OCI-LY3 (cell line): Measurements from ENCODE around the gene FAM222B.

Experiments used
- EZH2phosphoT487 ChIP-seq: fragments of 200-600 bp; shearing (Covaris generic); IDR thresholded peaks from 2 replicates; pipeline ENCODE4 v1.6.1; 2018; ENCODE audit warnings: antibody characterized with exemption, mixed run types, low read depth
- TF ChIP-seq, protein P1 (sequence below): fragments of 200-600, 300-600 bp; sonication (generic); IDR thresholded peaks from 2 replicates; pipeline ENCODE4 v1.5.1; 2014; ENCODE audit warnings: antibody characterized with exemption, low read length, low read depth

DNA sequence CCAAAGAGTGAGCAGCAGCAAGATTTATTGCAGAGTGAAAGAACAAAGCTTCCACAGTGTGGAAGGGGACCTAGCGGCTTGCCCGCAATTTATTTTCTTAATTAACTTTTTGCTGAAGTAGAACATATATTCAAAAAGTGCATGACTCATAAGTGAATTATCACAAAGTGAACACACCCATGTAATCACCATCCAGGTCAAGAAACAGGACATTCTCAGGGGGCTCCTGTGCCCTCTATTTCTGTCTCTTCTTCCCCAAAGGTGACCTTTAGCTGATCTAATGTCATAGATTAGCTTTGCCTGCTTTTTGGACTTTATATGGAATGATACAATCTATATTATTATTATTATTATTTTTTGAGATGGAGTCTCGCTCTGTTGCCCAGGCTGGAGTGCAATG is 32.2 kb upstream of the FAM222B start:
- TF ChIP-seq, protein P1, sequence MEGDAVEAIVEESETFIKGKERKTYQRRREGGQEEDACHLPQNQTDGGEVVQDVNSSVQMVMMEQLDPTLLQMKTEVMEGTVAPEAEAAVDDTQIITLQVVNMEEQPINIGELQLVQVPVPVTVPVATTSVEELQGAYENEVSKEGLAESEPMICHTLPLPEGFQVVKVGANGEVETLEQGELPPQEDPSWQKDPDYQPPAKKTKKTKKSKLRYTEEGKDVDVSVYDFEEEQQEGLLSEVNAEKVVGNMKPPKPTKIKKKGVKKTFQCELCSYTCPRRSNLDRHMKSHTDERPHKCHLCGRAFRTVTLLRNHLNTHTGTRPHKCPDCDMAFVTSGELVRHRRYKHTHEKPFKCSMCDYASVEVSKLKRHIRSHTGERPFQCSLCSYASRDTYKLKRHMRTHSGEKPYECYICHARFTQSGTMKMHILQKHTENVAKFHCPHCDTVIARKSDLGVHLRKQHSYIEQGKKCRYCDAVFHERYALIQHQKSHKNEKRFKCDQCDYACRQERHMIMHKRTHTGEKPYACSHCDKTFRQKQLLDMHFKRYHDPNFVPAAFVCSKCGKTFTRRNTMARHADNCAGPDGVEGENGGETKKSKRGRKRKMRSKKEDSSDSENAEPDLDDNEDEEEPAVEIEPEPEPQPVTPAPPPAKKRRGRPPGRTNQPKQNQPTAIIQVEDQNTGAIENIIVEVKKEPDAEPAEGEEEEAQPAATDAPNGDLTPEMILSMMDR = no peak
- TF ChIP-seq EZH2phosphoT487 = no peak
